Astrocyte of the cerebellum (primary cell): ENCODE results near the gene PPL.

Experiments
- DNase-seq: peaks from one replicate; pipeline ENCODE4 v3.0.0-alpha.2; 2011; ENCODE audit warnings: low read depth
- H3K4me3 ChIP-seq: 2 replicates; pipeline ENCODE4 v1.5.1; 2011; ENCODE audit warnings: mild to moderate bottlenecking, low read depth, low read length, moderate library complexity
- CTCF ChIP-seq: IDR thresholded peaks from 2 replicates; pipeline ENCODE4 v1.5.1; 2012; ENCODE audit warnings: low read length, low read depth, moderate library complexity, mild to moderate bottlenecking; ENCODE audit errors: missing control alignments
- in situ Hi-C: cut with HindIII; loops from 2 replicates; pipeline ENCODE4 v1.10.0; 2017; ENCODE audit warnings: low sequenced_read_pairs

PPL gene

GRCh38 chr16:4891886-4892216, 45.1 kb downstream of the PPL start:
- in situ Hi-C loops = no loop called here
- DNase-seq = no peak
- H3K4me3 ChIP-seq = no peak overlapping the region
- no peak for TF ChIP-seq CTCF

DNA sequence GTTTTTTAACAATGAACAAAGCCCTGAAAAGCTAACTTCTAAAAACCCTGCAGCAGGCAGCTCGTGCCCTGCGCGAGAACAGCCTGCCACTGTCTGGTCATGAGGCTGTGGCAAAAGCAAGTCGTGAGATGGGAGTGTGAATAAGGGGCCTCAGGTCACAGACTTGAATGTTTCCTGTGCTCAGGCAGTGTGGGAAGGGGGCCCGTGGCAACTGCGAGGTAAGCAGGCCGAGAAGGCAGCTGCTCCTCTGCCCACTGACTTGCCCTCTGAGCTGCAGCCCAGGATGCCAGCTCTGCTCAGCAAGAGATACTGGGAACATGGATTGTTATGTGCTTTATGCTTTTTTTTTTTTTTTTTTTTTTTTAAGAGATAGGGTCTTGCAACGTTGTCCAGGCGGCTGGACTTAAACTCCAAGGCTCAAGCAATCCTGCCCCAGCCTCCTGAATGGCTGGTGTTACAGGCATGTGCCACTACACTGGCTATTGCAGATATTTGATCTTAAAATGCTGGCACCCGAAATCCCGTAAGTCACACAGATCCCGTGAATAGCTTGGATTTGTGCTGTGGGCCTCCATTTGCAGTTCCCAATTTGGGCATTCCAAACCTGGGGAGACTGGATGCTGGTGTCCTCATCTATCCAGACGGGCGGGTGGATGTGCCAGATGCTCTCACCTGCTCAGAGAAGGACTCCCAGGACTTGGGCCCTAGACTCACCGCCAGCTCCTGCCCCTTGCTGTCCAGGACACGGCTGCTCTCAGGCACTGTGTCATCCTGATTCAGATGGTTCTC, 45.7 kb downstream of the PPL start:
- TF ChIP-seq CTCF = no peak
- H3K4me3 ChIP-seq = no peak overlapping the region
- in situ Hi-C loops = no loop called here
- DNase-seq = no peak

DNA sequence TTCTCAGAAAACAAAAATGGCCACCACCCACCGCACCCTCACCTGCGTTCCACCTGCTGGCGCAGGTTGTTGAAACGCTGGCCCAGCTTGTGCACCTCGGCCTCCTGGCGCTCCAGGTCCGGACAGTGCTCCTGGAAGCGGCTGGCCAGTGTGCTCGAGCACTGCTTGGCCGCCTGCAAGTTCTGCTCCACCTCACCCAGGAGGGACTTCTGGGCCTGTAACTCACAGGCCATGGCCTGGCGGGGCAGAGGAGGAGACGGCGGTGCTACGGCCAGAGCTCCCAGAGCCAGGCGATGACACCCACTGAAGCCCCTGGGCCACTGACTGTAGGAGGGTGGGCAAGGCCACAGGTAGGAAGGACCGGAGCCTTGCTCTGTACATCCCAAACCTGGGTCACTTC, 46.3 kb downstream of the PPL start:
- in situ Hi-C loops = no loop called here
- no peak for TF ChIP-seq CTCF
- H3K4me3 ChIP-seq = no peak overlapping the region
- no peak for DNase-seq

GRCh38 chr16:4890026-4890425, 46.9 kb downstream of the PPL start:
- no peak overlapping the region for H3K4me3 ChIP-seq
- in situ Hi-C loops = no loop called here
- DNase-seq = no peak
- TF ChIP-seq CTCF = no peak

DNA sequence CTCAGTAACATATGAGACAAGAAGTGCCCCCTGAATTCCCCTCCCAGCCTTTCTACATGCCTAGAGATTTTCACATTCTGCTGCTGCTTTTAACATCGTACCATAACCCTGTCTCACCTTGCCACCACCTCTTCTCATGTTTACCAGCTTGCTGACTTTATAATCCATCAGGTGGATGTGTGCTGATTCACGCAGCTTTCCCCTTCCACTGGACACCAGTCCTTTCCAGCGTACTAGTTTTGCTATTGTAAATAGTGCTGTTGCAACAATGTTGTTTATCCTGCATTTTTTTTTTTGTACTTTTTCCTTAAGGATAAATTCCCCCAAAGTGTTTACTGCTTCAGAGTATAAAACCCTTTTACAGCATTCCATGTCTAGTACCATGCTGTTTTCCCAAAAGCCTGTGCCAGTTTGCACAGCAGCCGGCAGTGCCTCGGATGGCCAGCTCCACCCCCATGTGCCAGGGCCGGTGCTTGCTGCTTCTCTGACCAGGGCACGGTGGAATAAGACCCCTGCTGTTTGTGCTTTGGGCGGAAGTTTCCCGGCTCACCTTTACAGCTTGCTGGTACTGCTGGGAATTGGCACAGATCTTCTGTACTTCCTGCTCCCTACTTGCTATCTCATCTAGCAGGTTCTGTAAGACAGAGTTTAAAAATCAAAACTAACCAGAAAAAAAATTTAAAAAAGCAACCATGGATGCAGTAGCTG, 48.4 kb downstream of the PPL start:
- no peak for DNase-seq
- no peak for TF ChIP-seq CTCF
- H3K4me3 ChIP-seq = no peak overlapping the region
- in situ Hi-C loops = no loop called here

GRCh38 chr16:4886151-4886550, 50.8 kb downstream of the PPL start:
- no peak for TF ChIP-seq CTCF
- no peak for DNase-seq
- H3K4me3 ChIP-seq = no peak overlapping the region
- in situ Hi-C loops = no loop called here
